Mammary epithelial cell (primary cell): ENCODE results near the gene EPS8.

Experiments used
- EZH2 ChIP-seq: IDR thresholded peaks from 2 replicates; pipeline ENCODE4 v1.6.1; 2012; ENCODE audit warnings: low read length, inconsistent platforms, borderline replicate concordance
- TF ChIP-seq, protein P1 (sequence below), 2 donors: IDR thresholded peaks in 1 of 2; conservative IDR thresholded peaks in 1 of 2; 2 replicates each; pipeline ENCODE4 v1.5.1; 2011 to 2012; ENCODE audit warnings: inconsistent platforms in 2 of 2, low read length in 2 of 2, mild to moderate bottlenecking in 2 of 2, control low read depth in 1 of 2, low read depth in 1 of 2; ENCODE audit not compliant: insufficient read depth in 1 of 2; ENCODE audit errors: extremely low read depth in 1 of 2

DNA sequence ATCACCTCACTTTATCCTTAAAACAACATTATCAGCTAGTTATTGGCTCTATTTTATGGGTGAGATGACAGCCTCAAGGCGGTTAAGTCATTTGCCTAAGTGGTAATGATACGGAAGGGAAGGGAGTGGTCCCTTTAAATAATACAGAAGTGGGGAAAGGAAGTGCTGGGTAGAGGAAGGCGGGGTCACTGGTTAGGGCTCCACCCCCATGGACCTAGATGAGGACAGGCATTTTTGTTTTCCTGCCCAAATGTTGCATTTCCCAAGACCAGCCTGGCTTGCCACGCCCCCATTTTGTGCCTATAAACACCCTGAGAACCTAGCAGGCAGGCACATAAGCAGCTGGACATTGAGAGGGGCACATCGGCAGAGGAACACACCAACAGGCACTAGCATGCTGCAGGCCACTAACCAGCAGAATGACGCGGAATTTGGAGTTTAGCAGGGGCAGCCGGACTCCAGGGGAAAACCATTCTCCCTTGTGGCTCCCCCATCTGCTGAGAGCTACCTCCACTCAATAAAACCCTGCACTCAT is 100.9 kb downstream of the EPS8 start:
- TF ChIP-seq, protein P1, sequence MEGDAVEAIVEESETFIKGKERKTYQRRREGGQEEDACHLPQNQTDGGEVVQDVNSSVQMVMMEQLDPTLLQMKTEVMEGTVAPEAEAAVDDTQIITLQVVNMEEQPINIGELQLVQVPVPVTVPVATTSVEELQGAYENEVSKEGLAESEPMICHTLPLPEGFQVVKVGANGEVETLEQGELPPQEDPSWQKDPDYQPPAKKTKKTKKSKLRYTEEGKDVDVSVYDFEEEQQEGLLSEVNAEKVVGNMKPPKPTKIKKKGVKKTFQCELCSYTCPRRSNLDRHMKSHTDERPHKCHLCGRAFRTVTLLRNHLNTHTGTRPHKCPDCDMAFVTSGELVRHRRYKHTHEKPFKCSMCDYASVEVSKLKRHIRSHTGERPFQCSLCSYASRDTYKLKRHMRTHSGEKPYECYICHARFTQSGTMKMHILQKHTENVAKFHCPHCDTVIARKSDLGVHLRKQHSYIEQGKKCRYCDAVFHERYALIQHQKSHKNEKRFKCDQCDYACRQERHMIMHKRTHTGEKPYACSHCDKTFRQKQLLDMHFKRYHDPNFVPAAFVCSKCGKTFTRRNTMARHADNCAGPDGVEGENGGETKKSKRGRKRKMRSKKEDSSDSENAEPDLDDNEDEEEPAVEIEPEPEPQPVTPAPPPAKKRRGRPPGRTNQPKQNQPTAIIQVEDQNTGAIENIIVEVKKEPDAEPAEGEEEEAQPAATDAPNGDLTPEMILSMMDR (conservative IDR thresholded peaks at IDR 0.05 in 1 of 2, IDR thresholded peaks at IDR 0.05 in 1 of 2; ENCODE audit: extremely low read depth in 1 of 2, insufficient read depth in 1 of 2, low read depth in 1 of 2, low read length in 2 of 2): no peak
- no peak for TF ChIP-seq EZH2
